HCT116 (cell line): ENCODE results near the gene SLC8A1.

Source experiments
- EZH2 ChIP-seq: fragments of 200-600 bp; sonication (generic); IDR thresholded peaks from 2 replicates; pipeline ENCODE4 v1.6.1; 2017; ENCODE audit warnings: antibody characterized with exemption, mixed run types
- EZH2phosphoT487 ChIP-seq: fragments of 200-600 bp; IDR thresholded peaks from 2 replicates; pipeline ENCODE4 v1.6.1; 2018; ENCODE audit warnings: antibody characterized with exemption, borderline replicate concordance
- POLR2A ChIP-seq: IDR thresholded peaks from 2 replicates; pipeline ENCODE4 v1.7.0; 2011; ENCODE audit warnings: borderline replicate concordance; ENCODE audit not compliant: insufficient read depth, insufficient read length; ENCODE audit errors: extremely low read depth
- POLR2AphosphoS5 ChIP-seq: IDR thresholded peaks from 2 replicates; pipeline ENCODE4 v1.6.1; 2011; ENCODE audit warnings: mild to moderate bottlenecking, low read depth, low read length, moderate library complexity
- RAD21 ChIP-seq: IDR thresholded peaks from 2 replicates; pipeline ENCODE4 v1.6.1; 2012; ENCODE audit warnings: low read depth, mild to moderate bottlenecking
- SIN3A ChIP-seq: IDR thresholded peaks from 2 replicates; pipeline ENCODE4 v1.6.1; 2012; ENCODE audit warnings: low read depth
- TF ChIP-seq, protein P1 (sequence below), 3 experiments: fragments of 200-600 bp in 1 of 3; sonication (generic) in 1 of 3; IDR thresholded peaks in 2 of 3; conservative IDR thresholded peaks in 1 of 3; 2 replicates each; pipeline ENCODE4 v1.5.1; 2012 to 2017; ENCODE audit warnings: low read depth in 2 of 3, low read length in 2 of 3, antibody characterized with exemption in 1 of 3, borderline replicate concordance in 1 of 3, control low read depth in 1 of 3, mild to moderate bottlenecking in 1 of 3, mixed read lengths in 1 of 3, mixed run types in 1 of 3, moderate library complexity in 1 of 3; ENCODE audit not compliant: insufficient read depth in 1 of 3
- TF ChIP-seq, protein P2 (sequence below): IDR thresholded peaks from 2 replicates; pipeline ENCODE4 v1.6.1; 2012; ENCODE audit warnings: low read depth

DNA sequence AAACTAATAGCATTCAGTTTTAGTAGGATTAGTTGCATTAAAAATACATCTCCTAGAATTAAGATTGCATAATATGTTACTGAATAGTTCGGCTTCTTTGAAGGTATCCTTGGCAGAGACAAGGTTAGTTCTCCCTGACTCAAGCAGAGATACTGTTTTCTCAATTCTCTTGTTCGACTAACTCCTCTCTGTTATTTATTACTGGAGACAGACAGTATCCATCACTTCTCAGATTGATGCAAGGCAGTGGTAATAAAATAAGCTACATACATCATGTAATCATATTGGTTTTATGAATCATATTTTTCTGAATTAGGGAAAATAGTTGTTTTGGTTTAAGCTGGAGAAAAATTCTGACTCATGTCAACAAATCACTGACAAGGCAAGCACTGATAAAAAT, 134.8 kb downstream of the SLC8A1 start:
- no peak for TF ChIP-seq POLR2AphosphoS5
- no peak for TF ChIP-seq POLR2A
- TF ChIP-seq, protein P1, sequence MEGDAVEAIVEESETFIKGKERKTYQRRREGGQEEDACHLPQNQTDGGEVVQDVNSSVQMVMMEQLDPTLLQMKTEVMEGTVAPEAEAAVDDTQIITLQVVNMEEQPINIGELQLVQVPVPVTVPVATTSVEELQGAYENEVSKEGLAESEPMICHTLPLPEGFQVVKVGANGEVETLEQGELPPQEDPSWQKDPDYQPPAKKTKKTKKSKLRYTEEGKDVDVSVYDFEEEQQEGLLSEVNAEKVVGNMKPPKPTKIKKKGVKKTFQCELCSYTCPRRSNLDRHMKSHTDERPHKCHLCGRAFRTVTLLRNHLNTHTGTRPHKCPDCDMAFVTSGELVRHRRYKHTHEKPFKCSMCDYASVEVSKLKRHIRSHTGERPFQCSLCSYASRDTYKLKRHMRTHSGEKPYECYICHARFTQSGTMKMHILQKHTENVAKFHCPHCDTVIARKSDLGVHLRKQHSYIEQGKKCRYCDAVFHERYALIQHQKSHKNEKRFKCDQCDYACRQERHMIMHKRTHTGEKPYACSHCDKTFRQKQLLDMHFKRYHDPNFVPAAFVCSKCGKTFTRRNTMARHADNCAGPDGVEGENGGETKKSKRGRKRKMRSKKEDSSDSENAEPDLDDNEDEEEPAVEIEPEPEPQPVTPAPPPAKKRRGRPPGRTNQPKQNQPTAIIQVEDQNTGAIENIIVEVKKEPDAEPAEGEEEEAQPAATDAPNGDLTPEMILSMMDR (IDR thresholded peaks at IDR 0.05 in 2 of 3, conservative IDR thresholded peaks at IDR 0.05 in 1 of 3; ENCODE audit: borderline replicate concordance in 1 of 3, insufficient read depth in 1 of 3, low read depth in 2 of 3, low read length in 2 of 3): no peak
- no peak for TF ChIP-seq EZH2phosphoT487
- no peak for TF ChIP-seq RAD21
- no peak for TF ChIP-seq SIN3A
- TF ChIP-seq, protein P2, sequence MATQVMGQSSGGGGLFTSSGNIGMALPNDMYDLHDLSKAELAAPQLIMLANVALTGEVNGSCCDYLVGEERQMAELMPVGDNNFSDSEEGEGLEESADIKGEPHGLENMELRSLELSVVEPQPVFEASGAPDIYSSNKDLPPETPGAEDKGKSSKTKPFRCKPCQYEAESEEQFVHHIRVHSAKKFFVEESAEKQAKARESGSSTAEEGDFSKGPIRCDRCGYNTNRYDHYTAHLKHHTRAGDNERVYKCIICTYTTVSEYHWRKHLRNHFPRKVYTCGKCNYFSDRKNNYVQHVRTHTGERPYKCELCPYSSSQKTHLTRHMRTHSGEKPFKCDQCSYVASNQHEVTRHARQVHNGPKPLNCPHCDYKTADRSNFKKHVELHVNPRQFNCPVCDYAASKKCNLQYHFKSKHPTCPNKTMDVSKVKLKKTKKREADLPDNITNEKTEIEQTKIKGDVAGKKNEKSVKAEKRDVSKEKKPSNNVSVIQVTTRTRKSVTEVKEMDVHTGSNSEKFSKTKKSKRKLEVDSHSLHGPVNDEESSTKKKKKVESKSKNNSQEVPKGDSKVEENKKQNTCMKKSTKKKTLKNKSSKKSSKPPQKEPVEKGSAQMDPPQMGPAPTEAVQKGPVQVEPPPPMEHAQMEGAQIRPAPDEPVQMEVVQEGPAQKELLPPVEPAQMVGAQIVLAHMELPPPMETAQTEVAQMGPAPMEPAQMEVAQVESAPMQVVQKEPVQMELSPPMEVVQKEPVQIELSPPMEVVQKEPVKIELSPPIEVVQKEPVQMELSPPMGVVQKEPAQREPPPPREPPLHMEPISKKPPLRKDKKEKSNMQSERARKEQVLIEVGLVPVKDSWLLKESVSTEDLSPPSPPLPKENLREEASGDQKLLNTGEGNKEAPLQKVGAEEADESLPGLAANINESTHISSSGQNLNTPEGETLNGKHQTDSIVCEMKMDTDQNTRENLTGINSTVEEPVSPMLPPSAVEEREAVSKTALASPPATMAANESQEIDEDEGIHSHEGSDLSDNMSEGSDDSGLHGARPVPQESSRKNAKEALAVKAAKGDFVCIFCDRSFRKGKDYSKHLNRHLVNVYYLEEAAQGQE: no peak
- no peak for TF ChIP-seq EZH2
